GM18511 (cell line): ENCODE measurements around the gene CD14.
"Not testable (repeated sequence)": the region's sequence is repeated elsewhere in the genome, so short reads cannot be mapped to it uniquely, and the experiment has no call there.

Experiments used
- ATAC-seq: cut with Tn5 transposase; IDR thresholded peaks from one replicate; pipeline ENCODE4 v1.9.1; 2021; ENCODE audit warnings: mild to moderate bottlenecking, moderate library complexity; ENCODE audit not compliant: unreplicated experiment

Gene CD14

DNA sequence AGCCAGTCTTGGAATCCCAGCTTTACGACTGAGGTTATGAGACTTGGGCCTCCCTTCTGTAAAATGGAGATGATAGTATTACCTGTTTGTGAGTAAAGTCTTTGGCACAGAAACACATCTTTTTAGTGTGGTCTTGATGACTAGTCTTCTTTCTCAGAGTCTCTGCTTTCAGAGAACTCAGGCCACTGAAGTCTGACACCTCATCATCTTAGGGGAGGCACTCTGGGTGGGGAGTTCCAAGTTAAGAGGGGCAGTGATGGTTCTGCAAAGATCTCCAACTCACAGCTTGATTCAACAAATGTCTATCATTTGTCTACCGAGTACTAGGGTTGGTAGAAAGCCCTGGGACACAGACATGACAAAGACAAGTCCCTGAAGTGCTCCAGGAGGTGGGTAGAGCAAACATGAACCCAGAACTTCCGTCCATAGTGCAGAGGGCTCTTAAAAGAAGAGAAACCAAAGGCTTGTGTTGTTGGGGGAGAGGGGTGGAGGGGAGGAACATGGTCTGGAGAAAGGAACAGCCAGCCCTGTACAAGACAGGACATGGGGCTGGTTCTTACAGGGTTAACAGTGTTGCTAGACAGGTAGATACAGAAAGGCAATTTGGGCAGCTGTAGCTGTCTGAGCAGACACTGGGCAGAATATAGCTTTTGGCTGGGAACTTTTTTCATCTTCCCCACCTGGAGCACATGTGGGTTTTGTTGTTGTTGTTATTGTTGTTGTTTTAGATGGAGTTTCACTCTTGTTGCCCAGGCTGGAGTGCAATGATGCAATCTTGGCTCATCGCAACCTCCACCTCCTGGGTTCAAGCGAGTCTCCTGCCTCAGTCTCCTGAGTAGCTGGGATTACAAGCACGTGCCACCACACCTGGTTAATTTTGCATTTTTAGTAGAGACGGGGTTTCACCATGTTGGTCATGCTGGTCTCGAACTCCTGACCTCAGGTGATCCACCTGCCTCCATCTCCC lies 2.6 kb upstream of the CD14 start:
- ATAC-seq, result no peak

DNA sequence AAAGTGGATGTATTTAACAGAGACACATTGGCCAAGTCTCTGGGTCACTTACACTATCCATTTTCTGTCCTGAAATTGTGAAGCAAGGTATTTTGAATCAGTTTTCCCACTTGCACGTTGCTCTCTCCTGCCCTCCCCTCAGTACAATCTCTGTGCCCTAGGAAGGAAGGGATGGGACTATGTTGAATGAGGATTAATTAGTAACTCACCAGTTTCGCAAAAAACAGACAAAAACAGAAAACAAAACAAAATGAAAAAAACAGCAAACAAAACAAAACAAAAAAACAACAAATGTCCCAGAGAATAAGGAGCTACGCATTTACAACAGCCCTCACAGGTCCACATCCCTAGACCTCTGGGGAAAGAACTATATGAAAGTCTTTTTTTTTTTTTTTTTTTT lies 1.1 kb upstream of the CD14 start:
- ATAC-seq, result no peak

DNA sequence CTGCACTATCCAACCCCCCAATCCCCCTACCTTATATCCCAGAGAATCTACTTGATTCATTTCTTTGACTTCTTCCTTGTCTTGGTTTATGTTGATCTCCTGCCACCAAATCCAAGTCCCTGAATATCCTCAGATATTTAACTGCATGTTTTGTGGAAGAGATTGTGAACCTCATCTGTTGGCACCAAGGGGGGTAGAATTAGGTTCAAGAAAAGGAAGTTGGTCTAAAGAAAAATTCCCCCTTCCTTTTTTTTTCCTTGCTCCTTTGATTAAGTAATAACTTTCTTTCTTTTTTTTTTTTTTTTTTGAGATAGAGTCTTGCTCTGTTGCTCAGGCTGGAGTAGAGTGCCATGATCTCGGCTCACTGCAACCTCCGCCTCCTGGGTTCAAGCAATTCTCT lies 526 bp upstream of the CD14 start:
- ATAC-seq, result no peak

DNA sequence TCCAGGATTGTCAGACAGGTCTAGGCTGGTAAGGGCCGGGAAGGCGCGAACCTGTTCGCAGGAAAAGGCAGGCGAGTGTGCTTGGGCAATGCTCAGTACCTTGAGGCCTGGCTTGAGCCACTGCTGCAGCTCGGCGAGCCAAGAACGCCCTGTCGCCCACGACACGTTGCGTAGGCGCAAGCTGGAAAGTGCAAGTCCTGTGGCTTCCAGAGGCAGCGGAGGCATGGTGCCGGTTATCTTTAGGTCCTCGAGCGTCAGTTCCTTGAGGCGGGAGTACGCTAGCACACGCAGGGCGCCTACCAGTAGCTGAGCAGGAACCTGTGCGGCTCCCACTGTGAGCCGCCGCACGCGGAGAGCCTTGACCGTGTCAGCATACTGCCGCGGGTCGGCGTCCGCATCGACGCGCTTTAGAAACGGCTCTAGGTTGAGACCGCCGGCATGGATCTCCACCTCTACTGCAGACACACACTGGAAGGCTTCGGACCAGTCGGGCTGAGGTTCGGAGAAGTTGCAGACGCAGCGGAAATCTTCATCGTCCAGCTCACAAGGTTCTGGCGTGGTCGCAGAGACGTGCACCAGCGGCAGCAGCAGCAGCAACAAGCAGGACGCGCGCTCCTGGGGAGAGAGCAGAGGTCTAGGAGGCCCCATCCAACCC lies 482 bp downstream of the CD14 start:
- peak; percentile 67 for ATAC-seq

- peak; percentile 42 for ATAC-seq
Observed at GRCh38 chr5:140631831-140632365, 1.1 kb downstream of the CD14 start.

DNA sequence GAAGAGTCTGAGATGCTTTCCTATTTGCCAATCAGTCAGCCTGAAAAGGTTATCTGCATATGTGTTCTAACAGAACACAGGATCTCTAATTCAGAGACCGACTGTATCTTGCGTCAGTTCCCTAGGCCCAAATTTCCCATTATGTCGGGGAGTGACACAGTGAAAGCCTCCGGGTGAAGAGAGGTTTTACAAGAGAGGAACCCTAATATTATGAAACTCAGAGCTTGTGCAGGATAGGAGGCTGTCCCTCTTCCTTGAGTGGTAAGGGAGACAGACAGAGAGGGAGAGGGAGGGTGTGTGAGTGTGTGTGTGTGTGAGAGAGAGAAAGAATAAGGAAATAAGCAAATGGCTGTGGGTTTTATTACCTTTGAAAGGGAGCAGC lies 1.9 kb downstream of the CD14 start:
- no peak for ATAC-seq

DNA sequence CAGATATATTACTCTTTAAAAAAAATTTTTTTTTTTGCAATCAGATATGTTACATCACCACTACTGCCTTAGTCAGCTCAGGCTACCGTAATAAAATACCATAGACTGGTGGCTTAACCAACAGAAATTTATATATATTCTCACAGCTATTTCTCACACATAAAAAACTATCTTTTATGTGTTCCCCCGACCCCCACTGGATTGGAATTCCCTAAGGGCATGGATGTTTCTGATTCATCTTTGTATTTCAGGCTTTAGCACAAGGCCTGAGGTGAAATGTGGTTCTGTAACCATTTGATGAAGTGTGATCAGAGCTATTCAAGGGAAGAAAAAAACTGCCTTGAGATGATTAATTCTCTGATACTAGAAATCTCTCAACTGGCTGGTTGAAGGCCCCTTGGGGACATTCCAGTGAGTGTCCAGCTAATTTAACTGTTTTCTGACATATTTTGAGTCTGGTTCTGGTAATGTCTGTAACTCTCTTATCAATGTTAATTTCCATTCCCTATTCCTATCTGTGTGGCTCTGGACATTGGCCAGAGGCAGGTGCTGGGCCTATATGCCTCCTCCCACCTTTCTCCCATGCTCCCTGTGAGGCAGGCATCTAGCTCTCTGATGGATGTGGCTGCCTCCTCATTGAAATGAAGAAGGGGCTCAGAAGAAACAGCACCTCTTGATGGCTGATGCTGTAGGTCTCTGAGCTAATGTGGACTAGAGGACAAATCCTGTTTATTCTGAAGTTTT lies 2.5 kb downstream of the CD14 start:
- no peak for ATAC-seq

- ATAC-seq, result no peak
Observed at GRCh38 chr5:140628711-140629110, 4.3 kb downstream of the CD14 start.

GRCh38 chr5:140627972-140628371 lies 5.0 kb downstream of the CD14 start:
- no peak for ATAC-seq

DNA sequence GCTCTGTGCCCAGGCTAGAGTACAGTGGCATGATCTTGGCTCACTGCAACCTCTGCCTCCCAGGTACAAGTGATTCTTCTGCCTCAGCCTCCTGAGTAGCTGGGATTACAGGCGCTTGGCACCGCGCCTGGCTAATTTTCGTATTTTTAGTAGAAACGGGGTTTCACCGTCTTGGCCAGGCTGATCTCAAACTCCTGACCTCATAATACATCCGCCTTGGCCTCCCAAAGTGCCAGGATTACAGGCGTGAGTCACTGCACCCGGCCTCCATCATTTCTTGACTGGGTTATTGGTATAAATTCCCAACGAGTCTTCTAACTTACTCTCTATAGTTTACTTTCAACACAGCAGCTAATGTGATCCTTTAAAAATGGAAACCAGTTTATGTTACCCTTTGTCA lies 8.1 kb downstream of the CD14 start:
- not testable (repeated sequence) for ATAC-seq

GRCh38 chr5:140623061-140623460 lies 9.9 kb downstream of the CD14 start:
- not testable (repeated sequence) for ATAC-seq

DNA sequence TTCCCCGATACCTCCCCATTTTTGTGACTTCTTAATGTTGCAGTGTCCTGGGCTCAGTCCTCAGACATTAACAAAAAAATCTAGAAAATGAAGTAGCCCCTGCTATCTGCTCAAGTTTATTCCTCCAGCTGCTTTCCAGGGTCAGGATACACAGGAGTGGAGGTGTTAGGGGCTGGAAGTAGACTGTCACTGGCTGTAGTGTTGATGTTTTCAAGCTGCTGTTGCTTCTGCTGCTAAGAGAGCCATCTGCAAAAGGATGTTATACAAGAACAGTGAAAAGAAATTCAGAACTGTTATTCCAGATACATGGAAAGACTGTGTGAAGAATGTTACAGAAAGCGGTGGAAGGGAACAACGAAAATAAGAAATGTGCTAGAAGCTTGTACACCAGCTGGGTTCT lies 10.7 kb downstream of the CD14 start:
- ATAC-seq, result no peak

- ATAC-seq, result no peak
Observed at GRCh38 chr5:140611020-140611521, 21.9 kb downstream of the CD14 start.

DNA sequence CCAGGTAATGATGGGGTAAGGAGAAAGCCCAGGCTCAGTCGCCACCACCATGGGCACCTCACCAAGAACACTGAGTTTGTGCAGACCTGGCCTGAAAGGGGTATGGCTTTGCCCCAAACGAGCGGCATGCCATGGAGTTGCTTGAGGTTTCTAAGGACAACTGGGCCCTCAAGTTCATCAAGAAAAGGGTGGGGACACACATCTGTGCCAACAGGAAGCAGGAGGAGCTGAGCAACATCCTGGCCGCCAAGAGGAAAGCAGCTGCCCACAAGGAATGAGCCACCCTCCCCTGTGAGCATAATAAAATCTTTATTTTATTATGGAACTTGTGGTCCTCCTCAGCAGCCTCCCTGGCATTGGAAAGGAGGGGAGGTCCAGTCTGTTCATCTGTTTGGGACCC lies 23.8 kb downstream of the CD14 start:
- no peak for ATAC-seq

GRCh38 chr5:140608722-140609121 lies 24.3 kb downstream of the CD14 start:
- ATAC-seq, result no peak

- ATAC-seq, result no peak
Observed at GRCh38 chr5:140607031-140607430, 25.9 kb downstream of the CD14 start.

DNA sequence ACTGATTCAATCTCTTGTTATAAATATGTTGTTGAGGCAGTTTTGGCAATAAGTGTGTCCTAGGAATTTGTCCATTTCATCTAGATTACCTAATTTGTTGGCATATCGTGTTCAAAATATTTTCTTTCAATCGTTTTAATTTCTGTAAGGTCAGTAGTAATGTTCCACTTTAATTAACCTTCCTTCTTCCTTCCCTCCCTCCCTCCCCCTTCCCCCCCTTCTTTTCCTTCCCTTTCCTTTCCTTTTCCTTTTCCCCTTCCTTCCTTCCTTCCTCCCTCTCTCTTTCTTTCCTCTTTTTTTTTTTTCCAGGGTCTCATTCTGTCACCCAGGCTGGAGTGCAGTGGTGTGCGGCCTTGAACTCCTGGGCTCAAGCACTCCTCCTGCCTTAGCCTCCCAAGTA lies 27.1 kb downstream of the CD14 start:
- ATAC-seq, result no peak

DNA sequence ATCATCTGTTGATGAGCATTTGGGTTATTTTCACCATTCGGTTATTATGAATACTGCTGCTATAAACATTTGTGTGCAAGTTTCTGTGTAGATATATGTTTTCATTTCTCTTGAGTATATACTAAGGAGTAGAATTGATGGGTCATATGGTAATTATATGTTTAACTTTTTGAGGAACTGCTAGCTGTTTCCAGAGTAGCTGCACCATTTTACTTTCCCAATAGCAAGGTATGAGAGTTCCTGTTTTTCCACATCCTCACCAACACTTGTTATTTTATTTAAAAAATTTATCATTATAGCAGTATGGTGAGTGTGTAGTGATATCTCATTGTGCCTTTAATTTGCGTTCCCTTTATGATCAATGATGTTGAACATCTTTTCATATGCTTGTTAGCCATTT lies 29.2 kb downstream of the CD14 start:
- no peak for ATAC-seq

DNA sequence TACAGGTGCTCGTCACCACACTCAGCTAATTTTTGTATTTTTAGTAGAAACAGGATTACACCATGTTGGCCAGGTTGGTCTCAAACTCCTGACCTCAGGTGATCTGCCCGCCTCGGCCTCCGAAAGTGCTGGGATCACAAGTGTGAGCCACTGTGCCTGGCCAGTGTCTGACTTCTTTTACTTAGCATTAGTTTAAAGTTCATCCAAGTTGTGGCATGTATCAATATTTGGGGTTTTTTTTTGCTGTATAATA lies 29.6 kb downstream of the CD14 start:
- not testable (repeated sequence) for ATAC-seq

- no peak for ATAC-seq
Observed at GRCh38 chr5:140602147-140602546, 30.8 kb downstream of the CD14 start.

- ATAC-seq, result no peak
Observed at GRCh38 chr5:140600096-140600495, 32.9 kb downstream of the CD14 start.
